HepG2 (cell line): ENCODE results near the gene LSM10. TPM values are rescaled to one million over a fixed set of nuclear protein-coding genes. Genes with fewer than 3 reads are reported as not detected.
A peak's percentile ranks its signal among the peaks of the same experiment; 100 is the strongest.

Experiments used
- ISL2 ChIP-seq: sonication (generic); formaldehyde crosslinking; IDR thresholded peaks from 2 replicates; pipeline ENCODE4 v1.5.0; 2020; ENCODE audit warnings: missing genetic modification reagents
- KDM5A ChIP-seq: fragments of 200-600 bp; sonication (generic); IDR thresholded peaks from 2 replicates; pipeline ENCODE4 v1.7.0; 2018; ENCODE audit warnings: antibody characterized with exemption, mild to moderate bottlenecking, low read length, borderline replicate concordance
- KLF15 ChIP-seq: sonication (generic); formaldehyde crosslinking; IDR thresholded peaks from 2 replicates; pipeline ENCODE4 v1.8.1; 2023; ENCODE audit warnings: borderline replicate concordance, mild to moderate bottlenecking, inconsistent platforms, missing genetic modification reagents, mixed read lengths
- MAZ ChIP-seq, 2 experiments: sonication (generic) in 1 of 2; formaldehyde crosslinking in 1 of 2; IDR thresholded peaks; 2 replicates each; pipeline versions ENCODE4 v1.5.0 to v1.6.1; 2012 to 2020; ENCODE audit warnings: low read depth in 2 of 2, mild to moderate bottlenecking in 2 of 2, borderline replicate concordance in 1 of 2, improper control_type of control experiment in 1 of 2, low read length in 1 of 2, missing genetic modification reagents in 1 of 2, moderate library complexity in 1 of 2
- MIER3 ChIP-seq: IDR thresholded peaks from 2 replicates; pipeline ENCODE4 v1.6.1; 2016; ENCODE audit warnings: missing compliant biosample characterization, borderline replicate concordance
- NCOR1 ChIP-seq: fragments of 200-600 bp; sonication (generic); IDR thresholded peaks from 2 replicates; pipeline ENCODE4 v1.7.0; 2017; ENCODE audit warnings: antibody characterized with exemption, low read length, borderline replicate concordance
- SETDB1 ChIP-seq: sonication (generic); formaldehyde crosslinking; IDR thresholded peaks from 2 replicates; pipeline ENCODE4 v1.5.1; 2020; ENCODE audit warnings: missing genetic modification reagents, mild to moderate bottlenecking, borderline replicate concordance
- TOPORS ChIP-seq: sonication (generic); formaldehyde crosslinking; IDR thresholded peaks from 2 replicates; pipeline ENCODE4 v1.8.0; 2023; ENCODE audit warnings: mild to moderate bottlenecking, missing genetic modification reagents
- ZNF569 ChIP-seq: sonication (generic); formaldehyde crosslinking; IDR thresholded peaks from 2 replicates; pipeline ENCODE4 v1.5.0; 2020; ENCODE audit warnings: mild to moderate bottlenecking, missing genetic modification reagents, moderate library complexity, borderline replicate concordance
- ZNF572 ChIP-seq: sonication (generic); formaldehyde crosslinking; IDR thresholded peaks from 2 replicates; pipeline ENCODE4 v1.5.1; 2020; ENCODE audit warnings: mild to moderate bottlenecking, missing genetic modification reagents
- polyA plus RNA-seq, 8 experiments: library from polyadenylated mRNA; depleted of rRNA in 3 of 8; stranded (reverse) in 7 of 8; unstranded in 1 of 8; fragments of >200 nt; fragmentation: Illumina TruSeq in 4 of 8; extraction: Trizol in 4 of 8; gene quantifications; 2 replicates each; pipeline versions ENCODE4 v1.2.1 to v1.2.3, GENCODE V29; 2011 to 2016; ENCODE audit warnings: low read depth in 4 of 8, missing spikeins in 1 of 8, mixed read lengths in 1 of 8; ENCODE audit not compliant: insufficient read depth in 1 of 8
- total RNA-seq, 5 experiments: library from RNA; depleted of rRNA; stranded (reverse); fragments of >200 nt; fragmentation: Illumina TruSeq; extraction: Trizol; gene quantifications; 2 replicates each; pipeline ENCODE4 v1.2.3, GENCODE V29; 2016; ENCODE audit warnings: low read depth in 1 of 5
- TF ChIP-seq, protein P1 (sequence below): sonication (generic); formaldehyde crosslinking; IDR thresholded peaks from 2 replicates; pipeline ENCODE4 v1.8.0; 2022; ENCODE audit warnings: mild to moderate bottlenecking, missing genetic modification reagents, borderline replicate concordance
- TF ChIP-seq, protein P2 (sequence below): sonication (generic); formaldehyde crosslinking; IDR thresholded peaks from 2 replicates; pipeline ENCODE4 v1.4.0; 2020; ENCODE audit warnings: missing genetic modification reagents, borderline replicate concordance
- TF ChIP-seq, protein P3 (sequence below): IDR thresholded peaks from 2 replicates; pipeline ENCODE4 v1.6.1; 2016; ENCODE audit warnings: control low read depth
- TF ChIP-seq, protein P4 (sequence below): sonication (generic); formaldehyde crosslinking; IDR thresholded peaks from 2 replicates; pipeline ENCODE4 v1.5.1; 2020; ENCODE audit warnings: missing genetic modification reagents, mild to moderate bottlenecking, borderline replicate concordance

LSM10 gene
- total and polyA plus RNA-seq, 2 of the 13 experiments (the other 11 are each of a cell fraction or from before 2014, with no cell fraction given) = 14.0 to 52.0 TPM

DNA sequence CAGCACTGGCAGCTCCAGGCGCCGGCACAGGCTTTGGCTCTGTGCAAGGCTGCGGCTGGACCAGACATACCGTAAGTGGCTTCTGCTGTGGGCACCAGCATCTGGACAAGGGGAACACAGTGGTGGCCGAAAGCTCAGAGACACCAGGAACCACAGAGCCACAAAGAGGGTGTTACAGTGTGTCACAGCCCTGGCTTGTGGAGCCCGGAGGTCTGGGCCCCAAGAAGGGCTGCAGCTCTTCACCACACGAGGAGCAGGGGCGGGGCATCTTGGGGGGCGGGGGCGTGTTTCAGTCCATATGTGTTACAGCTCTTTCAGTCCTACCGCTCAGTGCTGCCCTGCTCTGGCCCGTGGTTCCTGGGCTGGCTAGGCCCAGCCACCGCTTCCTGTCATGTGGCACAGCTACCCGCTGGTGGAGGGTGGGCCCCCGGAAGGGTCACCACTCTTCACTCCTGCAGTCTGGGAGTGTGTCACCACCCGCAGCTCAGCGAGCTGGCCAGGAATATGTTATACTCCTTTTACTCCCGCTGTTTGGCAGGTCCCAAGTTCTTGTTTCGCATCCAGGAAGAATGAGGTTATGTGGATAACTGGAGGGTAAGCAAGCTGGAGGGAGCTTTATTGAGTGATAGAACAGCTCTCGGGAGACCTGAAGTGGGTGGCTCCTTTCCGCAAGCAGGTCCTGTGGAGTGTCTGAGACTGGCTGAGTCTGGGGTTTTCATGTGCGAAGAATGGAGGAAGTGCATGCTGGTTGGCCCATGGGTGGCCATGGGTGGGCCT is 3.3 kb upstream of the LSM10 start (continued):
- TF ChIP-seq, protein P1, sequence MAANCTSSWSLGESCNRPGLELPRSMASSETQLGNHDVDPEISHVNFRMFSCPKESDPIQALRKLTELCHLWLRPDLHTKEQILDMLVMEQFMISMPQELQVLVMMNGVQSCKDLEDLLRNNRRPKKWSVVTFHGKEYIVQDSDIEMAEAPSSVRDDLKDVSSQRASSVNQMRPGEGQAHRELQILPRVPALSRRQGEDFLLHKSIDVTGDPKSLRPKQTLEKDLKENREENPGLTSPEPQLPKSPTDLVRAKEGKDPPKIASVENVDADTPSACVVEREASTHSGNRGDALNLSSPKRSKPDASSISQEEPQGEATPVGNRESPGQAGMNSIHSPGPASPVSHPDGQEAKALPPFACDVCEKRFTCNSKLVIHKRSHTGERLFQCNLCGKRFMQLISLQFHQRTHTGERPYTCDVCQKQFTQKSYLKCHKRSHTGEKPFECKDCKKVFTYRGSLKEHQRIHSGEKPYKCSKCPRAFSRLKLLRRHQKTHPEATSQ (CRISPR knock-in tag) = 0 out of 2 replicates have a peak, but pooled peaks have one; percentile 64
- TF ChIP-seq KLF15 (CRISPR knock-in tag) (no peak), NCOR1 (no peak), MAZ (IDR thresholded peaks at IDR 0.05; ENCODE audit: borderline replicate concordance, low read depth, low read length) (peak; percentile 76), MAZ (CRISPR knock-in tag; IDR thresholded peaks at IDR 0.05; ENCODE audit: low read depth) (peak; percentile 92), ISL2 (no peak), TOPORS (CRISPR knock-in tag) (no peak; the same call in 1 of the 2 replicates), MIER3 (peak; percentile 65; the same call in 1 of the 2 replicates), SETDB1 (CRISPR knock-in tag) (no peak), KDM5A (peak; percentile 68; the same call in 1 of the 2 replicates), ZNF569 (CRISPR knock-in tag) (no peak), ZNF572 (CRISPR knock-in tag) (no peak)
- TF ChIP-seq, protein P2, sequence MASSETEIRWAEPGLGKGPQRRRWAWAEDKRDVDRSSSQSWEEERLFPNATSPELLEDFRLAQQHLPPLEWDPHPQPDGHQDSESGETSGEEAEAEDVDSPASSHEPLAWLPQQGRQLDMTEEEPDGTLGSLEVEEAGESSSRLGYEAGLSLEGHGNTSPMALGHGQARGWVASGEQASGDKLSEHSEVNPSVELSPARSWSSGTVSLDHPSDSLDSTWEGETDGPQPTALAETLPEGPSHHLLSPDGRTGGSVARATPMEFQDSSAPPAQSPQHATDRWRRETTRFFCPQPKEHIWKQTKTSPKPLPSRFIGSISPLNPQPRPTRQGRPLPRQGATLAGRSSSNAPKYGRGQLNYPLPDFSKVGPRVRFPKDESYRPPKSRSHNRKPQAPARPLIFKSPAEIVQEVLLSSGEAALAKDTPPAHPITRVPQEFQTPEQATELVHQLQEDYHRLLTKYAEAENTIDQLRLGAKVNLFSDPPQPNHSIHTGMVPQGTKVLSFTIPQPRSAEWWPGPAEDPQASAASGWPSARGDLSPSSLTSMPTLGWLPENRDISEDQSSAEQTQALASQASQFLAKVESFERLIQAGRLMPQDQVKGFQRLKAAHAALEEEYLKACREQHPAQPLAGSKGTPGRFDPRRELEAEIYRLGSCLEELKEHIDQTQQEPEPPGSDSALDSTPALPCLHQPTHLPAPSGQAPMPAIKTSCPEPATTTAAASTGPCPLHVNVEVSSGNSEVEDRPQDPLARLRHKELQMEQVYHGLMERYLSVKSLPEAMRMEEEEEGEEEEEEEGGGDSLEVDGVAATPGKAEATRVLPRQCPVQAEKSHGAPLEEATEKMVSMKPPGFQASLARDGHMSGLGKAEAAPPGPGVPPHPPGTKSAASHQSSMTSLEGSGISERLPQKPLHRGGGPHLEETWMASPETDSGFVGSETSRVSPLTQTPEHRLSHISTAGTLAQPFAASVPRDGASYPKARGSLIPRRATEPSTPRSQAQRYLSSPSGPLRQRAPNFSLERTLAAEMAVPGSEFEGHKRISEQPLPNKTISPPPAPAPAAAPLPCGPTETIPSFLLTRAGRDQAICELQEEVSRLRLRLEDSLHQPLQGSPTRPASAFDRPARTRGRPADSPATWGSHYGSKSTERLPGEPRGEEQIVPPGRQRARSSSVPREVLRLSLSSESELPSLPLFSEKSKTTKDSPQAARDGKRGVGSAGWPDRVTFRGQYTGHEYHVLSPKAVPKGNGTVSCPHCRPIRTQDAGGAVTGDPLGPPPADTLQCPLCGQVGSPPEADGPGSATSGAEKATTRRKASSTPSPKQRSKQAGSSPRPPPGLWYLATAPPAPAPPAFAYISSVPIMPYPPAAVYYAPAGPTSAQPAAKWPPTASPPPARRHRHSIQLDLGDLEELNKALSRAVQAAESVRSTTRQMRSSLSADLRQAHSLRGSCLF (CRISPR knock-in tag) = no peak
- TF ChIP-seq, protein P3, sequence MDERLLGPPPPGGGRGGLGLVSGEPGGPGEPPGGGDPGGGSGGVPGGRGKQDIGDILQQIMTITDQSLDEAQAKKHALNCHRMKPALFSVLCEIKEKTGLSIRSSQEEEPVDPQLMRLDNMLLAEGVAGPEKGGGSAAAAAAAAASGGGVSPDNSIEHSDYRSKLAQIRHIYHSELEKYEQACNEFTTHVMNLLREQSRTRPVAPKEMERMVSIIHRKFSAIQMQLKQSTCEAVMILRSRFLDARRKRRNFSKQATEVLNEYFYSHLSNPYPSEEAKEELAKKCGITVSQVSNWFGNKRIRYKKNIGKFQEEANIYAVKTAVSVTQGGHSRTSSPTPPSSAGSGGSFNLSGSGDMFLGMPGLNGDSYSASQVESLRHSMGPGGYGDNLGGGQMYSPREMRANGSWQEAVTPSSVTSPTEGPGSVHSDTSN (CRISPR knock-in tag) = no peak
- TF ChIP-seq, protein P4, sequence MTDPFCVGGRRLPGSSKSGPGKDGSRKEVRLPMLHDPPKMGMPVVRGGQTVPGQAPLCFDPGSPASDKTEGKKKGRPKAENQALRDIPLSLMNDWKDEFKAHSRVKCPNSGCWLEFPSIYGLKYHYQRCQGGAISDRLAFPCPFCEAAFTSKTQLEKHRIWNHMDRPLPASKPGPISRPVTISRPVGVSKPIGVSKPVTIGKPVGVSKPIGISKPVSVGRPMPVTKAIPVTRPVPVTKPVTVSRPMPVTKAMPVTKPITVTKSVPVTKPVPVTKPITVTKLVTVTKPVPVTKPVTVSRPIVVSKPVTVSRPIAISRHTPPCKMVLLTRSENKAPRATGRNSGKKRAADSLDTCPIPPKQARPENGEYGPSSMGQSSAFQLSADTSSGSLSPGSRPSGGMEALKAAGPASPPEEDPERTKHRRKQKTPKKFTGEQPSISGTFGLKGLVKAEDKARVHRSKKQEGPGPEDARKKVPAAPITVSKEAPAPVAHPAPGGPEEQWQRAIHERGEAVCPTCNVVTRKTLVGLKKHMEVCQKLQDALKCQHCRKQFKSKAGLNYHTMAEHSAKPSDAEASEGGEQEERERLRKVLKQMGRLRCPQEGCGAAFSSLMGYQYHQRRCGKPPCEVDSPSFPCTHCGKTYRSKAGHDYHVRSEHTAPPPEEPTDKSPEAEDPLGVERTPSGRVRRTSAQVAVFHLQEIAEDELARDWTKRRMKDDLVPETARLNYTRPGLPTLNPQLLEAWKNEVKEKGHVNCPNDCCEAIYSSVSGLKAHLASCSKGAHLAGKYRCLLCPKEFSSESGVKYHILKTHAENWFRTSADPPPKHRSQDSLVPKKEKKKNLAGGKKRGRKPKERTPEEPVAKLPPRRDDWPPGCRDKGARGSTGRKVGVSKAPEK = no peak
